OCI-LY1 (cell line): Measurements from ENCODE around the gene LELP1.

ENCODE experiments used
- H2AFZ ChIP-seq: fragments of 200-600 bp; sonication (generic), shearing (Covaris generic); 2 replicates; pipeline ENCODE4 v1.6.0; 2014; ENCODE audit warnings: antibody characterized with exemption, mild to moderate bottlenecking, low read length
- H3F3A ChIP-seq: fragments of 200-600 bp; sonication (generic), shearing (Covaris generic); 2 replicates; pipeline ENCODE4 v1.6.0; 2014; ENCODE audit warnings: mild to moderate bottlenecking, antibody characterized with exemption, low read length, moderate library complexity; ENCODE audit not compliant: insufficient read depth
- H3K27ac ChIP-seq: fragments of 200-600 bp; sonication (generic); 2 replicates; pipeline ENCODE4 v1.5.1; 2014; ENCODE audit warnings: low read length, mixed run types, mild to moderate bottlenecking, low read depth; ENCODE audit not compliant: poor library complexity, severe bottlenecking
- H3K27me3 ChIP-seq: fragments of 200-600 bp; sonication (generic); 2 replicates; pipeline ENCODE4 v1.6.0; 2014; ENCODE audit warnings: antibody characterized with exemption, mild to moderate bottlenecking, low read length, moderate library complexity; ENCODE audit not compliant: insufficient read depth
- H3K36me3 ChIP-seq: fragments of 200-600 bp; sonication (generic); 2 replicates; pipeline ENCODE4 v1.6.1; 2014; ENCODE audit warnings: mild to moderate bottlenecking, antibody characterized with exemption, low read length, moderate library complexity, mixed read lengths; ENCODE audit not compliant: insufficient read depth
- H3K4me1 ChIP-seq: fragments of 200-600 bp; sonication (generic); 2 replicates; pipeline ENCODE4 v1.5.1; 2014; ENCODE audit warnings: mild to moderate bottlenecking, low read length, moderate library complexity; ENCODE audit not compliant: insufficient read depth, severe bottlenecking
- H3K4me2 ChIP-seq: fragments of 200-600 bp; sonication (generic), shearing (Covaris generic); 2 replicates; pipeline ENCODE4 v1.6.1; 2014; ENCODE audit warnings: low read length
- H3K4me3 ChIP-seq: fragments of 200-600 bp; sonication (generic); 2 replicates; pipeline ENCODE4 v1.5.1; 2014; ENCODE audit warnings: low read length, low read depth, mild to moderate bottlenecking, mixed read lengths; ENCODE audit not compliant: poor library complexity, severe bottlenecking
- H3K79me2 ChIP-seq: fragments of 200-600 bp; shearing (Covaris generic); 2 replicates; pipeline ENCODE4 v1.6.1; 2016; ENCODE audit warnings: mixed run types, low read length, mixed read lengths; ENCODE audit not compliant: insufficient read depth
- H3K9ac ChIP-seq: fragments of 200-600 bp; sonication (generic), shearing (Covaris generic); 2 replicates; pipeline ENCODE4 v1.6.1; 2014; ENCODE audit warnings: mild to moderate bottlenecking, low read length, mixed read lengths
- H3K9me2 ChIP-seq: fragments of 200-600 bp; sonication (generic), shearing (Covaris generic); 2 replicates; pipeline ENCODE4 v1.6.1; 2014; ENCODE audit warnings: low read depth, mild to moderate bottlenecking, low read length, mixed read lengths
- H3K9me3 ChIP-seq: fragments of 200-600 bp; shearing (Covaris generic); 2 replicates; pipeline ENCODE4 v1.6.1; 2014; ENCODE audit warnings: low read length, mixed read lengths
- H4K20me1 ChIP-seq: fragments of 200-600 bp; sonication (generic), shearing (Covaris generic); 2 replicates; pipeline ENCODE4 v1.6.0; 2016; ENCODE audit warnings: mild to moderate bottlenecking, low read length; ENCODE audit not compliant: insufficient read depth
- EZH2 ChIP-seq: fragments of 200-600 bp; sonication (generic), shearing (Covaris generic); IDR thresholded peaks from 2 replicates; pipeline ENCODE4 v1.8.0; 2017; ENCODE audit warnings: borderline replicate concordance, mixed run types, mild to moderate bottlenecking, antibody characterized with exemption, low read length, moderate library complexity, mixed read lengths
- TF ChIP-seq, protein P1 (sequence below): fragments of 200-600 bp; sonication (generic), shearing (Covaris generic); IDR thresholded peaks from 2 replicates; pipeline ENCODE4 v1.5.1; 2017; ENCODE audit warnings: mild to moderate bottlenecking, antibody characterized with exemption, low read length, moderate library complexity, mixed read lengths

The LELP1 gene

DNA sequence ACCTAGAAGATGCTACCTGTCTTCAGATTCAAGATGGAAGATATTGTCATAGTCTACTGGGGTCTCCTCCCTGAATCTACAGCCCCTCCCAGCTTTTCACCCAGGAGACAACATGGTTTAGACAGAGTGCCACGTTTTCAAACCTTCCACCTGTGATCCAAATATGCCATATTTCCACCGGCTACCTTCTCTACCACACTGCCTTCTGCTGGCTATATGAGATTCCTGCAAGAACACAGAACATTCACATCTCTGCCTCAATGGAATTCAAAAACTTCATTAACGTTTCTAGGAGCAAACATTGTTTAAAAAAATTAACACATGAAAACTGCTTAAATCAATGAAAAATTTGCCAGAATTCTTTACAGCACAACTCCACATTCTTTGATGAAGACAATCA is 12.9 kb upstream of the LELP1 start:
- Histone ChIP-seq H3K27me3 (no peaks in the 10 kb centered on the region), H3K79me2 (no peaks in the 10 kb centered on the region), H3K27ac (no peak overlapping the region), H3K9me2 (no peaks in the 10 kb centered on the region), H3K4me3 (no peak overlapping the region), H2AFZ (no peak overlapping the region), H3F3A (no peaks in the 10 kb centered on the region), H3K36me3 (no peaks in the 10 kb centered on the region), H3K9me3 (no peaks in the 10 kb centered on the region), H3K4me2 (no peak overlapping the region), H3K9ac (no peak overlapping the region), H4K20me1 (no peaks in the 10 kb centered on the region), H3K4me1 (no peaks in the 10 kb centered on the region)
- TF ChIP-seq EZH2 = no peak
- TF ChIP-seq, protein P1, sequence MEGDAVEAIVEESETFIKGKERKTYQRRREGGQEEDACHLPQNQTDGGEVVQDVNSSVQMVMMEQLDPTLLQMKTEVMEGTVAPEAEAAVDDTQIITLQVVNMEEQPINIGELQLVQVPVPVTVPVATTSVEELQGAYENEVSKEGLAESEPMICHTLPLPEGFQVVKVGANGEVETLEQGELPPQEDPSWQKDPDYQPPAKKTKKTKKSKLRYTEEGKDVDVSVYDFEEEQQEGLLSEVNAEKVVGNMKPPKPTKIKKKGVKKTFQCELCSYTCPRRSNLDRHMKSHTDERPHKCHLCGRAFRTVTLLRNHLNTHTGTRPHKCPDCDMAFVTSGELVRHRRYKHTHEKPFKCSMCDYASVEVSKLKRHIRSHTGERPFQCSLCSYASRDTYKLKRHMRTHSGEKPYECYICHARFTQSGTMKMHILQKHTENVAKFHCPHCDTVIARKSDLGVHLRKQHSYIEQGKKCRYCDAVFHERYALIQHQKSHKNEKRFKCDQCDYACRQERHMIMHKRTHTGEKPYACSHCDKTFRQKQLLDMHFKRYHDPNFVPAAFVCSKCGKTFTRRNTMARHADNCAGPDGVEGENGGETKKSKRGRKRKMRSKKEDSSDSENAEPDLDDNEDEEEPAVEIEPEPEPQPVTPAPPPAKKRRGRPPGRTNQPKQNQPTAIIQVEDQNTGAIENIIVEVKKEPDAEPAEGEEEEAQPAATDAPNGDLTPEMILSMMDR = peak; percentile 32; the same call in 1 of the 2 replicates

DNA sequence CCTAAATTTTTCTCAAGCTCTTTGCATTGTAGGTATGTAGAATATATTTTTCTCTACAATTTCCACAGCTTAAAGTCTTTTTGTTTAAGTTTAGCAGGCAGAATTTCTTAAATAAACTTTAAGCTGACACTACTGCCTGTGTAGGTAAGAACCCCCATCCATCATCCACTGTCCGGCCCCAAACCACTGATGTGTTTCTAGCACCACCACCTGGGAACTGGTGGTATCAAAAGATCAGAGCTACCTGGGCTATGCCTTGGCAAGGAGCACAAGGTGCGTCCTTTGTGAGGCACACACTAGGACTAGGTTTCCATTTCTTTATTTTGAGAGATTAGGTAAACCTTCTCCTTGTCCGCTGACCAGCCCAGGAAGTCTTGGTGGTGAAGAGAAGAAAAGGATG is 10.5 kb upstream of the LELP1 start:
- H2AFZ ChIP-seq = no peak overlapping the region
- H3F3A ChIP-seq = no peaks in the 10 kb centered on the region
- no peaks in the 10 kb centered on the region for H3K36me3 ChIP-seq
- no peak overlapping the region for H3K4me3 ChIP-seq
- H3K9me2 ChIP-seq = no peaks in the 10 kb centered on the region
- H4K20me1 ChIP-seq = no peaks in the 10 kb centered on the region
- H3K9ac ChIP-seq = no peak overlapping the region
- no peak for TF ChIP-seq EZH2
- TF ChIP-seq, protein P1 = peak; percentile 69
- H3K79me2 ChIP-seq = no peaks in the 10 kb centered on the region
- no peaks in the 10 kb centered on the region for H3K4me1 ChIP-seq
- no peak overlapping the region for H3K27ac ChIP-seq
- H3K4me2 ChIP-seq = no peak overlapping the region
- H3K9me3 ChIP-seq = no peaks in the 10 kb centered on the region
- H3K27me3 ChIP-seq = no peaks in the 10 kb centered on the region

DNA sequence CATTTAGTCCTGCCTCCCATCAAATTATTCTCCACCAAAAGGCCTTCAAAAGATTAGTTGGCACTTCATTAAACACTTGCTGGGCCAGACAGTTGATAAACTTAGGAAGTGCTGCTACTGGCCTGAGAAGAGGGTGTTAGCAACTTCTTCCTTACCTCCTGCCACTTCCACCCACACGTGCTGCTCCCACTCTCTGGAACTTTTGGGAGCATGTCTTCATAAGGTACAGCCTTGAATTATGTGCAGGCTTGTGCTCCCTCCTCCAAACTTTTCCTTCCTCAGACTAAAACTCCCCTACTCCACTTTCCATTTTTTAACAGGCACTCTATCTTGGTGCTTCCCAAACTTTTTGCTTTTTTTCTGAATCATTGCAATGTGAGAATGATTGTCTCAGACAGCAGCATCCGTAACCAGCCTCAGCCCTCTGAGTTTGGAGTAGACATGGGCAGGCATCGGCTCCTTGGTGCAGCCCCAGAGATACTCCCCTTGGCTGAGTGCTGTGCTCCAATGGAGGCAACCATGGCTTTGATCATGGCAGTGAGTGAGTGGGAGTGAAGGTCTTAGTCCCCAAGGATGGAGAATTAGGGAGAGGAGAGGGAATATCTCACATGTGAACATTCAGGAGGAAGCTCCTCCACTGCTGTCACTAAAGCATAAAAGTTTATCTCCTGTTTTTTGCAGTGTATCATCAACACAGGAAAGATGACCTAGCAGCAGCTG is 8.7 kb upstream of the LELP1 start:
- no peak overlapping the region for H3K4me3 ChIP-seq
- H3K9me2 ChIP-seq = no peaks in the 10 kb centered on the region
- H3K79me2 ChIP-seq = no peaks in the 10 kb centered on the region
- no peak overlapping the region for H2AFZ ChIP-seq
- no peaks in the 10 kb centered on the region for H3K27me3 ChIP-seq
- no peaks in the 10 kb centered on the region for H4K20me1 ChIP-seq
- no peaks in the 10 kb centered on the region for H3F3A ChIP-seq
- H3K4me1 ChIP-seq = no peaks in the 10 kb centered on the region
- H3K9ac ChIP-seq = no peak overlapping the region
- H3K36me3 ChIP-seq = no peaks in the 10 kb centered on the region
- H3K9me3 ChIP-seq = no peaks in the 10 kb centered on the region
- H3K4me2 ChIP-seq = no peak overlapping the region
- TF ChIP-seq, protein P1 = no peak
- no peak for TF ChIP-seq EZH2
- no peak overlapping the region for H3K27ac ChIP-seq
